ENCODE data around the gene PIGK.
"Not testable (repeated sequence)": the region's sequence is repeated elsewhere in the genome, so short reads cannot be mapped to it uniquely, and the experiment has no call there.

The PIGK gene

GRCh38 chr1:77182083-77182482, 37.1 kb downstream of the PIGK start:
- no peak for DNase-seq (ENCODE audit: low read depth, low spot score)
- no peak for TF ChIP-seq CTCF (IDR thresholded peaks at IDR 0.05; ENCODE audit: low read depth, low read length)
- in situ Hi-C loops (cut with HindIII; ENCODE audit: low sequenced_read_pairs) = no loop called here
- H3K4me3 ChIP-seq (ENCODE audit: low read depth, low read length) = no peak overlapping the region

GRCh38 chr1:77179632-77180031, 39.6 kb downstream of the PIGK start:
- DNase-seq (ENCODE audit: low read depth, low spot score) = no peak
- in situ Hi-C loops (cut with HindIII; ENCODE audit: low sequenced_read_pairs) = no loop called here
- H3K4me3 ChIP-seq (ENCODE audit: low read depth, low read length) = no peak overlapping the region
- no peak for TF ChIP-seq CTCF (IDR thresholded peaks at IDR 0.05; ENCODE audit: low read depth, low read length)

- no peak for TF ChIP-seq CTCF (IDR thresholded peaks at IDR 0.05; ENCODE audit: low read depth, low read length)
- in situ Hi-C loops (cut with HindIII; ENCODE audit: low sequenced_read_pairs) = no loop called here
- no peak overlapping the region for H3K4me3 ChIP-seq (ENCODE audit: low read depth, low read length)
- DNase-seq (ENCODE audit: low read depth, low spot score) = peak; percentile 37
Measured at GRCh38 chr1:77175230-77175844, 43.9 kb downstream of the PIGK start.

- peak; percentile 70 for DNase-seq (ENCODE audit: low read depth, low spot score)
- no peak for TF ChIP-seq CTCF (IDR thresholded peaks at IDR 0.05; ENCODE audit: low read depth, low read length)
- no peak overlapping the region for H3K4me3 ChIP-seq (ENCODE audit: low read depth, low read length)
- in situ Hi-C loops (cut with HindIII; ENCODE audit: low sequenced_read_pairs) = no loop called here
Measured at GRCh38 chr1:77170687-77171086, 48.5 kb downstream of the PIGK start.

GRCh38 chr1:77168358-77168757, 50.9 kb downstream of the PIGK start:
- no peak for DNase-seq (ENCODE audit: low read depth, low spot score)
- no peak overlapping the region for H3K4me3 ChIP-seq (ENCODE audit: low read depth, low read length)
- no peak for TF ChIP-seq CTCF (IDR thresholded peaks at IDR 0.05; ENCODE audit: low read depth, low read length)
- in situ Hi-C loops (cut with HindIII; ENCODE audit: low sequenced_read_pairs) = no loop called here

- TF ChIP-seq CTCF (IDR thresholded peaks at IDR 0.05; ENCODE audit: low read depth, low read length) = no peak
- in situ Hi-C loops (cut with HindIII; ENCODE audit: low sequenced_read_pairs) = no loop called here
- no peak for DNase-seq (ENCODE audit: low read depth, low spot score)
Measured at GRCh38 chr1:77164434-77164944, 54.7 kb downstream of the PIGK start.

GRCh38 chr1:77159706-77160105, 59.5 kb downstream of the PIGK start:
- H3K4me3 ChIP-seq (ENCODE audit: low read depth, low read length); in situ Hi-C loops (cut with HindIII; ENCODE audit: low sequenced_read_pairs); DNase-seq (ENCODE audit: low read depth, low spot score): not testable (repeated sequence)

More at GRCh38 chr1:77164434-77164944, 54.7 kb downstream of the PIGK start:
- H3K4me3 ChIP-seq (ENCODE audit: low read depth, low read length) = no peak overlapping the region

Data from astrocyte of the spinal cord (primary cell).